GM19099 (cell line): ENCODE measurements around the gene JAK1.

ENCODE experiments used
- POLR2A ChIP-seq: IDR thresholded peaks from 3 replicates; pipeline ENCODE4 v1.6.1; 2011; ENCODE audit warnings: low read depth; ENCODE audit not compliant: insufficient read length; ENCODE audit errors: extremely low read depth

The JAK1 gene

GRCh38 chr1:64917328-64917861, 49.0 kb downstream of the JAK1 start:
- no peak for TF ChIP-seq POLR2A

- TF ChIP-seq POLR2A, result no peak
Measured at GRCh38 chr1:64915381-64916274, 50.7 kb downstream of the JAK1 start.

GRCh38 chr1:64913361-64914015, 52.9 kb downstream of the JAK1 start:
- no peak for TF ChIP-seq POLR2A

- no peak for TF ChIP-seq POLR2A
Measured at GRCh38 chr1:64912191-64912590, 54.2 kb downstream of the JAK1 start.

- TF ChIP-seq POLR2A, result no peak
Measured at GRCh38 chr1:64911326-64911725, 55.0 kb downstream of the JAK1 start.

GRCh38 chr1:64909031-64909430, 57.3 kb downstream of the JAK1 start:
- TF ChIP-seq POLR2A, result no peak

- no peak for TF ChIP-seq POLR2A
Measured at GRCh38 chr1:64908575-64908974, 57.8 kb downstream of the JAK1 start.

- TF ChIP-seq POLR2A, result no peak
Measured at GRCh38 chr1:64906447-64906846, 59.9 kb downstream of the JAK1 start.

- TF ChIP-seq POLR2A, result no peak
Measured at GRCh38 chr1:64903593-64903992, 62.8 kb downstream of the JAK1 start.

GRCh38 chr1:64901663-64902062, 64.7 kb downstream of the JAK1 start:
- TF ChIP-seq POLR2A, result no peak

GRCh38 chr1:64900916-64901315, 65.4 kb downstream of the JAK1 start:
- no peak for TF ChIP-seq POLR2A

- TF ChIP-seq POLR2A, result no peak
Measured at GRCh38 chr1:64898107-64898861, 68.1 kb downstream of the JAK1 start.

- TF ChIP-seq POLR2A, result no peak
Measured at GRCh38 chr1:64896551-64896950, 69.8 kb downstream of the JAK1 start.

- TF ChIP-seq POLR2A, result no peak
Measured at GRCh38 chr1:64895500-64895899, 70.8 kb downstream of the JAK1 start.

- no peak for TF ChIP-seq POLR2A
Measured at GRCh38 chr1:64894438-64895196, 71.7 kb downstream of the JAK1 start.

GRCh38 chr1:64893921-64894320, 72.4 kb downstream of the JAK1 start:
- no peak for TF ChIP-seq POLR2A
